Sigmoid colon (tissue), 4 donors: ENCODE data around the gene CA12.

Experiments
- POLR2A ChIP-seq, 2 donors: fragments of 450-650 bp; IDR thresholded peaks; one replicate each; pipeline ENCODE4 v1.6.1; 2016; ENCODE audit warnings: antibody characterized with exemption in 2 of 2, mild to moderate bottlenecking in 2 of 2, moderate library complexity in 2 of 2
- POLR2AphosphoS5 ChIP-seq, 4 donors: sonication (generic); formaldehyde crosslinking; IDR thresholded peaks; one replicate each; pipeline ENCODE4 v1.6.1; 2017; ENCODE audit warnings: antibody characterized with exemption in 4 of 4
- TF ChIP-seq, protein P1 (sequence below), 4 experiments: fragments of 450-650 bp in 3 of 4; fragments of 200-600 bp in 1 of 4; IDR thresholded peaks; one replicate each; pipeline ENCODE4 v1.5.1; 2016 to 2019; ENCODE audit warnings: antibody characterized with exemption in 4 of 4, mild to moderate bottlenecking in 3 of 4, moderate library complexity in 2 of 4

DNA sequence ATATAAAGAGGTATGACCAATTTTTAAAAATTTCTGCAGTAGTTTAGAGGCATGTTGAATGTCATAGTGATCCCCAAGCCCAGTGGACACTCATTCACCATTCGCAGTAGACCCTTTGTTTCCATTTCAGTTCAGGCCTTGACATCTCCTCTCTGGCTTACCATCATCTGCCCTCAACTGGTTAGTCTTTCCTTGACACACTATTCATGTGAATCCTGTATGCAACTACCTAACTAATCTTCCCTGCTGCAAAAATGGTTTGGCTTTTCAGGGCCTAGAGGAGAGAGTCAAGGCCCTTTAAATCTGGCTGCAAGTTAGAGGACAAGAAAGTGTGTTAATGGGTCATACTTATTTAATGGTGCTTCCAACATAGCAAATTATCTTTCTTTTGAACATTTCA is 93.3 kb downstream of the CA12 start:
- TF ChIP-seq POLR2A (IDR thresholded peaks at IDR 0.05) = no peak
- TF ChIP-seq, protein P1, sequence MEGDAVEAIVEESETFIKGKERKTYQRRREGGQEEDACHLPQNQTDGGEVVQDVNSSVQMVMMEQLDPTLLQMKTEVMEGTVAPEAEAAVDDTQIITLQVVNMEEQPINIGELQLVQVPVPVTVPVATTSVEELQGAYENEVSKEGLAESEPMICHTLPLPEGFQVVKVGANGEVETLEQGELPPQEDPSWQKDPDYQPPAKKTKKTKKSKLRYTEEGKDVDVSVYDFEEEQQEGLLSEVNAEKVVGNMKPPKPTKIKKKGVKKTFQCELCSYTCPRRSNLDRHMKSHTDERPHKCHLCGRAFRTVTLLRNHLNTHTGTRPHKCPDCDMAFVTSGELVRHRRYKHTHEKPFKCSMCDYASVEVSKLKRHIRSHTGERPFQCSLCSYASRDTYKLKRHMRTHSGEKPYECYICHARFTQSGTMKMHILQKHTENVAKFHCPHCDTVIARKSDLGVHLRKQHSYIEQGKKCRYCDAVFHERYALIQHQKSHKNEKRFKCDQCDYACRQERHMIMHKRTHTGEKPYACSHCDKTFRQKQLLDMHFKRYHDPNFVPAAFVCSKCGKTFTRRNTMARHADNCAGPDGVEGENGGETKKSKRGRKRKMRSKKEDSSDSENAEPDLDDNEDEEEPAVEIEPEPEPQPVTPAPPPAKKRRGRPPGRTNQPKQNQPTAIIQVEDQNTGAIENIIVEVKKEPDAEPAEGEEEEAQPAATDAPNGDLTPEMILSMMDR (IDR thresholded peaks at IDR 0.05) = no peak
- no peak for TF ChIP-seq POLR2AphosphoS5 (IDR thresholded peaks at IDR 0.05)
